ENCODE measurements around the gene HELT.

DNA sequence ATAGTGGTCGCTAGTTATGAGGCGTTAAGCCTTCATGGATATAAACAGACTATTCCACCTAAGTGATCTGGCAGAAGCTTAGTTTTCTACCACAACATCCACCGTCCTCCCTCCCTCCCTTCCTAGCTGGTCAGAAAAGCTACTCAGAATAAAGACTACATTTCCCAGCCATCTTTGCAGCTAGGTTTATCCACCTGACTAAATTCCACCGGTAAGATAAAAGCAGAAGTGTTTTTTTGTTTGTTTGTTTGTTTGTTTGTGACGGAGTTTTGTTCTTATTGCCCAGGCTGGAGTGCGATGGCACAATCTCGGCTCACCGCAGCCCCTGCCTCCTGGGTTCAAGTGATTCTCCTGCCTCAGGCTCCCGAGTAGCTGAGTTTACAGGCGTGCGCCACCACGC is 44.3 kb downstream of the HELT start:
- TF ChIP-seq EZH2 (IDR thresholded peaks at IDR 0.05; ENCODE audit: borderline replicate concordance, low read depth, low read length, severe bottlenecking) (no peak), POLR2AphosphoS5 (IDR thresholded peaks at IDR 0.05; ENCODE audit: insufficient read depth, low read depth, low read length) (no peak), POLR2A (IDR thresholded peaks at IDR 0.05; ENCODE audit: low read depth, low read length) (no peak)
- TF ChIP-seq, protein P1, sequence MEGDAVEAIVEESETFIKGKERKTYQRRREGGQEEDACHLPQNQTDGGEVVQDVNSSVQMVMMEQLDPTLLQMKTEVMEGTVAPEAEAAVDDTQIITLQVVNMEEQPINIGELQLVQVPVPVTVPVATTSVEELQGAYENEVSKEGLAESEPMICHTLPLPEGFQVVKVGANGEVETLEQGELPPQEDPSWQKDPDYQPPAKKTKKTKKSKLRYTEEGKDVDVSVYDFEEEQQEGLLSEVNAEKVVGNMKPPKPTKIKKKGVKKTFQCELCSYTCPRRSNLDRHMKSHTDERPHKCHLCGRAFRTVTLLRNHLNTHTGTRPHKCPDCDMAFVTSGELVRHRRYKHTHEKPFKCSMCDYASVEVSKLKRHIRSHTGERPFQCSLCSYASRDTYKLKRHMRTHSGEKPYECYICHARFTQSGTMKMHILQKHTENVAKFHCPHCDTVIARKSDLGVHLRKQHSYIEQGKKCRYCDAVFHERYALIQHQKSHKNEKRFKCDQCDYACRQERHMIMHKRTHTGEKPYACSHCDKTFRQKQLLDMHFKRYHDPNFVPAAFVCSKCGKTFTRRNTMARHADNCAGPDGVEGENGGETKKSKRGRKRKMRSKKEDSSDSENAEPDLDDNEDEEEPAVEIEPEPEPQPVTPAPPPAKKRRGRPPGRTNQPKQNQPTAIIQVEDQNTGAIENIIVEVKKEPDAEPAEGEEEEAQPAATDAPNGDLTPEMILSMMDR (IDR thresholded peaks at IDR 0.05; ENCODE audit: extremely low read depth in 1 of 2, insufficient read depth in 1 of 2, low read depth in 1 of 2, low read length in 2 of 2), result no peak
- TF ChIP-seq, protein P2, sequence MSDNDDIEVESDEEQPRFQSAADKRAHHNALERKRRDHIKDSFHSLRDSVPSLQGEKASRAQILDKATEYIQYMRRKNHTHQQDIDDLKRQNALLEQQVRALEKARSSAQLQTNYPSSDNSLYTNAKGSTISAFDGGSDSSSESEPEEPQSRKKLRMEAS (IDR thresholded peaks at IDR 0.05; ENCODE audit: insufficient read depth, insufficient read length), result no peak

Data from endothelial cell of umbilical vein (primary cell).